Measurements from ENCODE around the gene PTPRN2.
A peak's percentile ranks its signal among the peaks of the same experiment; 100 is the strongest.
"Not testable (repeated sequence)": the region's sequence is repeated elsewhere in the genome, so short reads cannot be mapped to it uniquely, and the experiment has no call there.

Gene PTPRN2

DNA sequence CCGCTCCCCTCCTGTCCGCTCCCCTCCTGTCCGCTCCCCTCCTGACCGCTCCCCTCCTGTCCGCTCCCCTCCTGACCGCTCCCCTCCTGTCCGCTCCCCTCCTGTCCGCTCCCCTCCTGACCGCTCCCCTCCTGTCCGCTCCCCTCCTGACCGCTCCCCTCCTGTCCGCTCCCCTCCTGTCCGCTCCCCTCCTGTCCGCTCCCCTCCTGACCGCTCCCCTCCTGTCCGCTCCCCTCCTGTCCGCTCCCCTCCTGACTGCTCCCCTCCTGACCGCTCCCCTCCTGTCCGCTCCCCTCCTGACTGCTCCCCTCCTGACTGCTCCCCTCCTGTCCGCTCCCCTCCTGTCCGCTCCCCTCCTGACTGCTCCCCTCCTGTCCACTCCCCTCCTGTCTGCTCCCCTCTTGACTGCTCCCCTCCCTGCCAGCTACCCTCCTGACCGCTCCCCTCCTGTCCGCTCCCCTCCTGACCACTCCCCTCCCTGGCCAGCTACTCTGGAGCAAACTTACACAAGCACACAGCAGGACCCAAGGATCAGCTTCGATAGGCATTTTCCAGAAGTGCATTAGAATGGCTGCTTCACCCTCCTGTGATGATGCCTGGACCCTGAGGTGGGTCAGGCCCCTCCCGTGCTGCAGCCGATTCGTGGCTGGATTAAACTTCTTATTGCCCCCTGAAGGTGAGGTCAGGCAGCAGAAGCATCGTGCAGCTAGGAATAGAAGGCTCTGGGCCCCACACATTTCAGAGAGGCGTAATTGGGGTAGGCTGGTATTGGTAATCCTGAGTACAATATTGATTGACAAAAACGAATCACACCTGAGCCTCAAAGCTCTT, 235.5 kb downstream of the PTPRN2 start:
- H3K27me3 ChIP-seq (ENCODE audit: control insufficient read depth in 3 of 3, insufficient read depth in 3 of 3, low read depth in 1 of 3, low read length in 3 of 3): peaks cover 0 to 30% (median 7%) of the 10 kb centered on the region in 3 experiments
- not testable (repeated sequence) for H3K23ac ChIP-seq (ENCODE audit: low read depth, low read length, poor library complexity); H4K91ac ChIP-seq (ENCODE audit: low read depth, low read length, poor library complexity); H2BK15ac ChIP-seq (ENCODE audit: low read length); H2BK12ac ChIP-seq (ENCODE audit: low read length); H3K36me3 ChIP-seq (replicated peaks in 1 of 2; ENCODE audit: control insufficient read depth in 2 of 2, insufficient read depth in 2 of 2, low read length in 2 of 2); H2AFZ ChIP-seq (ENCODE audit: low read length); H2AK5ac ChIP-seq (ENCODE audit: low read depth, low read length); H3K4me2 ChIP-seq (ENCODE audit: insufficient read depth, low read length, poor library complexity, severe bottlenecking); DNase-seq (ENCODE audit: low spot score); H3K14ac ChIP-seq (ENCODE audit: low read length); H4K8ac ChIP-seq (ENCODE audit: low read depth, low read length); H3K27ac ChIP-seq (replicated peaks; ENCODE audit: low read length); H3K4me3 ChIP-seq (ENCODE audit: low read length in 2 of 2); H3K4ac ChIP-seq (ENCODE audit: low read length); H3K79me1 ChIP-seq (ENCODE audit: low read depth, low read length); H3K4me1 ChIP-seq (ENCODE audit: control insufficient read depth in 2 of 2, insufficient read depth in 1 of 2, low read depth in 1 of 2, low read length in 2 of 2); H2BK5ac ChIP-seq (ENCODE audit: low read length); H2BK120ac ChIP-seq (ENCODE audit: low read depth, low read length); H3K9ac ChIP-seq (ENCODE audit: low read depth, low read length, poor library complexity)
- peak overlapping the region; percentile 52 for H3K18ac ChIP-seq (ENCODE audit: low read length)
- WGBS, 2 donors (ENCODE audit: extremely low coverage in 2 of 2, insufficient read length in 2 of 2, insufficient replicate concordance in 1 of 2): no CpG with 5 or more reads among the region's 30 CpGs
- peaks cover 0 to 11% of the 10 kb centered on the region in 2 donors for H3K9me3 ChIP-seq (replicated peaks in 1 of 2; ENCODE audit: control insufficient read depth in 2 of 2, insufficient read depth in 1 of 2, low read depth in 1 of 2, low read length in 2 of 2)

DNA sequence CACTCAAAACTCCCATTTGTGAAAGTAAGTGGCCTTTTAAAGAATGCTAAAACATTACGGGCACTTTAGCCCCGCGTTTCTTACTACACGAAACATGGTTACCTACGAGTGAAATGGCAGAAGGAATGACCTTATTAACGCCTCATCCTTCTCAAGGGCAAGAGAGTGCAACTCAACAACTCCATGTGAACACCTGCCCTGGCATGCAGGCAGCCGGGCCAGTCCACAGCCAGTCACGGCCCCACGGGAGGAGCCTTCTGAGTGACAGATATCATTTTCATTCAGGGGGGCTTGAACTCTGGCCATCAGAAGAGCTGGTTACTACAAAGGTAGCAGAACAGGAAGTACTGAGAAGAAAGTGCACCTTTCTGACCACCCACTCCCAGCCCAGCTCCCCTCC, 236.1 kb downstream of the PTPRN2 start:
- no peak overlapping the region for H3K4me3 ChIP-seq (ENCODE audit: low read length in 2 of 2)

GRCh38 chr7:158351051-158351450, 236.6 kb downstream of the PTPRN2 start:
- Histone ChIP-seq H3K79me1 (ENCODE audit: low read depth, low read length) (no peaks in the 10 kb centered on the region), H3K4me3 (ENCODE audit: low read length in 2 of 2) (no peak overlapping the region), H3K4ac (ENCODE audit: low read length) (no peak overlapping the region), H4K91ac (ENCODE audit: low read depth, low read length, poor library complexity) (no peak overlapping the region), H2BK5ac (ENCODE audit: low read length) (no peak overlapping the region), H2AK5ac (ENCODE audit: low read depth, low read length) (no peak overlapping the region), H3K27ac (replicated peaks; ENCODE audit: low read length) (no peak overlapping the region), H2BK15ac (ENCODE audit: low read length) (peak overlapping the region; percentile 21), H3K4me1 (ENCODE audit: control insufficient read depth in 2 of 2, insufficient read depth in 1 of 2, low read depth in 1 of 2, low read length in 2 of 2) (peaks cover 0 to 2% of the 10 kb centered on the region in 2 donors), H4K8ac (ENCODE audit: low read depth, low read length) (no peak overlapping the region), H3K9me3 (replicated peaks in 1 of 2; ENCODE audit: control insufficient read depth in 2 of 2, insufficient read depth in 1 of 2, low read depth in 1 of 2, low read length in 2 of 2) (peaks cover 0 to 11% of the 10 kb centered on the region in 2 donors), H2BK120ac (ENCODE audit: low read depth, low read length) (no peak overlapping the region), H3K27me3 (ENCODE audit: control insufficient read depth in 3 of 3, insufficient read depth in 3 of 3, low read depth in 1 of 3, low read length in 3 of 3) (peaks cover 0 to 30% (median 7%) of the 10 kb centered on the region in 3 experiments), H3K14ac (ENCODE audit: low read length) (no peak overlapping the region), H3K4me2 (ENCODE audit: insufficient read depth, low read length, poor library complexity, severe bottlenecking) (no peak overlapping the region), H2BK12ac (ENCODE audit: low read length) (no peak overlapping the region), H3K36me3 (replicated peaks in 1 of 2; ENCODE audit: control insufficient read depth in 2 of 2, insufficient read depth in 2 of 2, low read length in 2 of 2) (no peaks in the 10 kb centered on the region), H2AFZ (ENCODE audit: low read length) (no peak overlapping the region), H3K23ac (ENCODE audit: low read depth, low read length, poor library complexity) (no peak overlapping the region), H3K9ac (ENCODE audit: low read depth, low read length, poor library complexity) (no peak overlapping the region), H3K18ac (ENCODE audit: low read length) (no peak overlapping the region)
- no peak for DNase-seq (ENCODE audit: low spot score)
- WGBS, 2 donors (ENCODE audit: extremely low coverage in 2 of 2, insufficient read length in 2 of 2, insufficient replicate concordance in 1 of 2): no CpG with 5 or more reads among the region's 11 CpGs

More for the DNA sequence above, 236.1 kb downstream of the PTPRN2 start:
- Histone ChIP-seq H3K79me1 (ENCODE audit: low read depth, low read length) (no peaks in the 10 kb centered on the region), H3K18ac (ENCODE audit: low read length) (no peak overlapping the region), H4K8ac (ENCODE audit: low read depth, low read length) (peak overlapping the region; percentile 57), H4K91ac (ENCODE audit: low read depth, low read length, poor library complexity) (no peak overlapping the region), H3K23ac (ENCODE audit: low read depth, low read length, poor library complexity) (no peak overlapping the region), H2BK15ac (ENCODE audit: low read length) (peak overlapping the region; percentile 21), H3K9me3 (replicated peaks in 1 of 2; ENCODE audit: control insufficient read depth in 2 of 2, insufficient read depth in 1 of 2, low read depth in 1 of 2, low read length in 2 of 2) (peaks cover 0 to 11% of the 10 kb centered on the region in 2 donors), H3K36me3 (replicated peaks in 1 of 2; ENCODE audit: control insufficient read depth in 2 of 2, insufficient read depth in 2 of 2, low read length in 2 of 2) (no peaks in the 10 kb centered on the region), H3K27ac (replicated peaks; ENCODE audit: low read length) (no peak overlapping the region), H3K27me3 (ENCODE audit: control insufficient read depth in 3 of 3, insufficient read depth in 3 of 3, low read depth in 1 of 3, low read length in 3 of 3) (peaks cover 0 to 30% (median 7%) of the 10 kb centered on the region in 3 experiments), H3K4ac (ENCODE audit: low read length) (no peak overlapping the region), H3K4me1 (ENCODE audit: control insufficient read depth in 2 of 2, insufficient read depth in 1 of 2, low read depth in 1 of 2, low read length in 2 of 2) (peaks cover 0 to 2% of the 10 kb centered on the region in 2 donors), H2AK5ac (ENCODE audit: low read depth, low read length) (no peak overlapping the region), H3K4me2 (ENCODE audit: insufficient read depth, low read length, poor library complexity, severe bottlenecking) (no peak overlapping the region), H3K14ac (ENCODE audit: low read length) (no peak overlapping the region), H2AFZ (ENCODE audit: low read length) (no peak overlapping the region), H2BK5ac (ENCODE audit: low read length) (no peak overlapping the region), H3K9ac (ENCODE audit: low read depth, low read length, poor library complexity) (no peak overlapping the region), H2BK12ac (ENCODE audit: low read length) (no peak overlapping the region), H2BK120ac (ENCODE audit: low read depth, low read length) (no peak overlapping the region)
- DNase-seq (ENCODE audit: low spot score): no peak
- WGBS, 2 donors (ENCODE audit: extremely low coverage in 2 of 2, insufficient read length in 2 of 2, insufficient replicate concordance in 1 of 2): no CpG with 5 or more reads among the region's 9 CpGs

GRCh38 chr7:158350166-158350900, 237.3 kb downstream of the PTPRN2 start:
- Histone ChIP-seq H2AK5ac (ENCODE audit: low read depth, low read length) (no peak overlapping the region), H3K9me3 (replicated peaks in 1 of 2; ENCODE audit: control insufficient read depth in 2 of 2, insufficient read depth in 1 of 2, low read depth in 1 of 2, low read length in 2 of 2) (peaks cover 0 to 6% of the 10 kb centered on the region in 2 donors)

More at GRCh38 chr7:158350166-158350900, 237.3 kb downstream of the PTPRN2 start:
- Histone ChIP-seq H2BK120ac (ENCODE audit: low read depth, low read length) (no peak overlapping the region), H3K27me3 (ENCODE audit: control insufficient read depth in 3 of 3, insufficient read depth in 3 of 3, low read depth in 1 of 3, low read length in 3 of 3) (peaks cover 0 to 30% (median 7%) of the 10 kb centered on the region in 3 experiments), H4K8ac (ENCODE audit: low read depth, low read length) (no peak overlapping the region), H3K4me1 (ENCODE audit: control insufficient read depth in 2 of 2, insufficient read depth in 1 of 2, low read depth in 1 of 2, low read length in 2 of 2) (peaks cover 0 to 2% of the 10 kb centered on the region in 2 donors), H3K18ac (ENCODE audit: low read length) (no peak overlapping the region), H2BK5ac (ENCODE audit: low read length) (no peak overlapping the region), H3K4me2 (ENCODE audit: insufficient read depth, low read length, poor library complexity, severe bottlenecking) (no peak overlapping the region), H2BK12ac (ENCODE audit: low read length) (no peak overlapping the region), H3K9ac (ENCODE audit: low read depth, low read length, poor library complexity) (no peak overlapping the region), H3K23ac (ENCODE audit: low read depth, low read length, poor library complexity) (no peak overlapping the region), H3K4ac (ENCODE audit: low read length) (no peak overlapping the region), H3K4me3 (ENCODE audit: low read length in 2 of 2) (no peak overlapping the region), H3K27ac (replicated peaks; ENCODE audit: low read length) (no peak overlapping the region), H2BK15ac (ENCODE audit: low read length) (no peak overlapping the region), H3K79me1 (ENCODE audit: low read depth, low read length) (no peaks in the 10 kb centered on the region), H3K36me3 (replicated peaks in 1 of 2; ENCODE audit: control insufficient read depth in 2 of 2, insufficient read depth in 2 of 2, low read length in 2 of 2) (no peaks in the 10 kb centered on the region), H2AFZ (ENCODE audit: low read length) (no peak overlapping the region), H3K14ac (ENCODE audit: low read length) (no peak overlapping the region), H4K91ac (ENCODE audit: low read depth, low read length, poor library complexity) (no peak overlapping the region)
- DNase-seq (ENCODE audit: low spot score): no peak
- WGBS, 2 donors (ENCODE audit: extremely low coverage in 2 of 2, insufficient read length in 2 of 2, insufficient replicate concordance in 1 of 2): no CpG with 5 or more reads among the region's 12 CpGs
